ENCODE measurements around the gene BFSP1.

Gene BFSP1

GRCh38 chr20:17568972-17569521 lies 37.9 kb upstream of the BFSP1 start (continued):
- TF ChIP-seq ZNF366 (tag by site-specific recombination; conservative IDR thresholded peaks at IDR 0.05), result peak; percentile 71

GRCh38 chr20:17568045-17568788 lies 37.0 kb upstream of the BFSP1 start:
- CTCF ChIA-PET, result no interaction called here
- Histone ChIP-seq H3K4me3 (ENCODE audit: low read depth, low read length) (peak overlapping the region; percentile 98), H3K36me3 (ENCODE audit: control insufficient read depth in 2 of 2, insufficient read depth in 1 of 2, low read length in 2 of 2) (no peaks in the 10 kb centered on the region), H3K9me3 (ENCODE audit: control insufficient read depth, insufficient read depth, low read depth, low read length) (no peaks in the 10 kb centered on the region), H3K27ac (ENCODE audit: extremely low read depth, low read depth, low read length) (peak overlapping the region; percentile 99), H3K4me1 (ENCODE audit: control insufficient read depth, insufficient read depth, low read length) (peaks cover 8% of the 10 kb centered on the region)
- POLR2A ChIA-PET, result no interaction called here
- TF ChIP-seq ZNF596 (tag by site-specific recombination; IDR thresholded peaks at IDR 0.05) (no peak), ZNF529 (tag by site-specific recombination; IDR thresholded peaks at IDR 0.05; ENCODE audit: insufficient replicate concordance) (no peak), ZNF600 (tag by site-specific recombination; IDR thresholded peaks at IDR 0.05) (peak; percentile 67), ZFHX2 (tag by site-specific recombination; conservative IDR thresholded peaks at IDR 0.05) (no peak), ZSCAN4 (tag by site-specific recombination; IDR thresholded peaks at IDR 0.05) (no peak), ZNF488 (tag by site-specific recombination; IDR thresholded peaks at IDR 0.05) (no peak), ZNF221 (tag by site-specific recombination; IDR thresholded peaks at IDR 0.05; ENCODE audit: borderline replicate concordance) (no peak)

- H3K27ac ChIP-seq (ENCODE audit: extremely low read depth, low read depth, low read length), result no peak overlapping the region
- ChIA-PET CTCF (no interaction called here), POLR2A (interaction anchor here (1.1 kb wide), 1 partner anchor 9 kb away, joined by 3 read pairs; no protein-coding TSS in a partner anchor)
- H3K4me3 ChIP-seq (ENCODE audit: low read depth, low read length), result no peak overlapping the region
- H3K4me1 ChIP-seq (ENCODE audit: control insufficient read depth, insufficient read depth, low read length), result no peaks in the 10 kb centered on the region
- no peaks in the 10 kb centered on the region for H3K36me3 ChIP-seq (ENCODE audit: control insufficient read depth in 2 of 2, insufficient read depth in 1 of 2, low read length in 2 of 2)
- no peaks in the 10 kb centered on the region for H3K9me3 ChIP-seq (ENCODE audit: control insufficient read depth, insufficient read depth, low read depth, low read length)
- TF ChIP-seq SALL2 (tag by site-specific recombination; IDR thresholded peaks at IDR 0.05; ENCODE audit: borderline replicate concordance) (no peak), ZSCAN5A (tag by site-specific recombination; IDR thresholded peaks at IDR 0.05) (no peak), ZNF548 (tag by site-specific recombination; IDR thresholded peaks at IDR 0.05) (no peak), ZFP69B (tag by site-specific recombination; IDR thresholded peaks at IDR 0.05) (no peak), YY1 (tag by site-specific recombination; IDR thresholded peaks at IDR 0.05) (no peak), TSHZ1 (tag by site-specific recombination; IDR thresholded peaks at IDR 0.05; ENCODE audit: borderline replicate concordance) (no peak), ZNF610 (tag by site-specific recombination; IDR thresholded peaks at IDR 0.05; ENCODE audit: borderline replicate concordance) (no peak), ZNF626 (tag by site-specific recombination; IDR thresholded peaks at IDR 0.05) (no peak), ZFP41 (tag by site-specific recombination; IDR thresholded peaks at IDR 0.05; ENCODE audit: borderline replicate concordance) (no peak), ZNF24 (tag by site-specific recombination; IDR thresholded peaks at IDR 0.05) (no peak), SP7 (tag by site-specific recombination; IDR thresholded peaks at IDR 0.05) (no peak), HOXD13 (CRISPR knock-in tag; IDR thresholded peaks at IDR 0.05; ENCODE audit: borderline replicate concordance) (no peak), KLF17 (tag by site-specific recombination; IDR thresholded peaks at IDR 0.05) (no peak), ZBTB26 (tag by site-specific recombination; optimal IDR thresholded peaks at IDR 0.05) (no peak), YY2 (tag by site-specific recombination; IDR thresholded peaks at IDR 0.05) (no peak)
Measured at GRCh38 chr20:17566345-17566744, 35.2 kb upstream of the BFSP1 start.
